ENCODE measurements around the gene ABCD1.
"Not testable (repeated sequence)": the region's sequence is repeated elsewhere in the genome, so short reads cannot be mapped to it uniquely, and the experiment has no call there.

The ABCD1 gene

GRCh38 chrX:153708415-153708814, 16.2 kb upstream of the ABCD1 start:
- in situ Hi-C loops (cut with HindIII; ENCODE audit: low sequenced_read_pairs), result no loop called here

DNA sequence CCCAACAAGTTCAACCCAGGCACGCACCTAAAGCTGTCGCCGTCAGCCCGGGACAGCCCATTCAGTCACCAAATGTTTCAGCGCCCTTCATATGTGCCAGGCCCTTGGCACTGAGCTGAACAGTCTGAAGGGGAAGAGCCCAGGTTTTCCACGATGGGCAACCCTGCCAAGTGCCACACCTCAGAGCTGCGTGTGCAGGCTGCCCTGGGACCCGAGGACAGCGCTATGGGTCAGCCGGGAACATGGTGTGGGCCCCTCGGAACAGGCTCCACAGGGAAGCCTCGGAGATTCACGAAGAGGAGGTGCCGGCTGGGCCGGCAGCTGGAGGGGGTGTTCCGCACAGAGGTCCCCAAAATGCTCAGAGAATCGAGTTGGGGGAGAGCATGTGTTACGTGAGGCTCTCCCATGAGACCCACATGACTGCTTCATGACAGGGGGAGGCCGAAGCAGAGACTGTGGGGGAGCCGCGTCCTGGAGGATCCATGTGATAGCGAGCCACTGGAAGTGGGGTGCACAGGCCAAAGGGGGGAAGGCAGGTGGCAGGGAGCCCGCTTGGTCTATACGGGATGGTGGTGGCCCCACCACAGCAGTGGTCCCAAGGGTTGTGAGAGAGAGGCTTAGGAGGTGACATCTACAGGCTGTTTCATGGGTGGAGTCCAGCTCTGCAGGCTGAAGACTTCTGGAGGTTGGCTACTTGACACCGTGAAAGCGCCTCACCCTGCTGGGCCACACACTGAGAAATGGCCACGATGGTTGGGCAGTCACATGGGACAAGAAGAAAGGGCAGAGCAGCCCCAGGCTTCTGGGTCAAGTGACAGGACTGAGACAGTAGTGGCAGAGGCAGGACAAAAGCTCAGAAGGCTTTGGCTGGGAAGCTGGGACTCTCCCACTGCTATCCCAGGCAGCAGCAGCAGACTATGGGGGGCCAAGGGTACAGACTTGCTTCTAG, 14.7 kb upstream of the ABCD1 start:
- in situ Hi-C loops (cut with HindIII; ENCODE audit: low sequenced_read_pairs), result no loop called here

GRCh38 chrX:153714256-153714655, 10.4 kb upstream of the ABCD1 start:
- in situ Hi-C loops (cut with HindIII; ENCODE audit: low sequenced_read_pairs), result no loop called here

GRCh38 chrX:153717445-153717844, 7.2 kb upstream of the ABCD1 start:
- in situ Hi-C loops (cut with HindIII; ENCODE audit: low sequenced_read_pairs), result no loop called here

DNA sequence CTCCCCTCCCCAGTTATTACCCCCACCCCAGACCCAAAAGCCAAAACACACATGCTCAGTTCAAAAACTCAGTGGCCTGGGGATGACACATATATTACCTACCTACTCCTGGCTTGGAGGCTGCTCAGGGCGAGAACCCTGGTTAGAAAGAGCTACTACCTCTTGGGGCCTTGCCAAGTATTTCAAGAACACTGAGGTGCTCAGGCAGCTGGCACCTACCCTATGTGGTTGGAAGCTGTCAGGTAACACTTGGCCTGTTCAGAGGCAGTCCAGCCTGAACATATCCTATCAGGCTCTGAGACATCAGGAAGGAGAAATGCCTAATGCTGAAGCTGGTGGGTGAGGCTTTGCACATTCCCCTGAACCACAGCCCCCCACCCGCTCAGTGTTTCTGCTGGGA, 5.4 kb upstream of the ABCD1 start:
- in situ Hi-C loops (cut with HindIII; ENCODE audit: low sequenced_read_pairs), result no loop called here

DNA sequence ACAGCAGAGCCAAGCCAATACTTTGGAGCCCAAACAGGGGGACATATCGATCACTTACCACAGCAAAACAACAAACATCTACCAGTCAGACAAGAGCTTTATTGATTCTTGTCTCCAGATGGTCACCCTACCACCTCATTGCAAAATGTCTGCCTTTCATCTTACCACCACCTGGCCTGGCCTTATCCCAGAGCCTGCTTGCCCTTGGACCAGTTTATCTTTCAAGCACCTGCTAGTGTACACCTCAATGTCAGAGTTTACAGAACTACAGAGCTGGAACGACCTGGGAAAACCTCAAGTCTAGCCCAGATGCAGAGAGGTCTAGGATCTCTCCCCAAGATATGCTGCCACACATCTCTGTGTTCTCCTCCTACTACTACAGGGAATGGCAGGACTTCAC, 5.0 kb upstream of the ABCD1 start:
- in situ Hi-C loops (cut with HindIII; ENCODE audit: low sequenced_read_pairs), result no loop called here

GRCh38 chrX:153722704-153723350, 1.8 kb upstream of the ABCD1 start:
- in situ Hi-C loops (cut with HindIII; ENCODE audit: low sequenced_read_pairs), result no loop called here

- in situ Hi-C loops (cut with HindIII; ENCODE audit: low sequenced_read_pairs), result no loop called here
Observed at GRCh38 chrX:153723351-153724251, 1.1 kb upstream of the ABCD1 start.

- in situ Hi-C loops (cut with HindIII; ENCODE audit: low sequenced_read_pairs), result no loop called here
Observed at GRCh38 chrX:153725039-153725831, 579 bp downstream of the ABCD1 start.

- in situ Hi-C loops (cut with HindIII; ENCODE audit: low sequenced_read_pairs), result no loop called here
Observed at GRCh38 chrX:153725832-153726285, 1.2 kb downstream of the ABCD1 start.

DNA sequence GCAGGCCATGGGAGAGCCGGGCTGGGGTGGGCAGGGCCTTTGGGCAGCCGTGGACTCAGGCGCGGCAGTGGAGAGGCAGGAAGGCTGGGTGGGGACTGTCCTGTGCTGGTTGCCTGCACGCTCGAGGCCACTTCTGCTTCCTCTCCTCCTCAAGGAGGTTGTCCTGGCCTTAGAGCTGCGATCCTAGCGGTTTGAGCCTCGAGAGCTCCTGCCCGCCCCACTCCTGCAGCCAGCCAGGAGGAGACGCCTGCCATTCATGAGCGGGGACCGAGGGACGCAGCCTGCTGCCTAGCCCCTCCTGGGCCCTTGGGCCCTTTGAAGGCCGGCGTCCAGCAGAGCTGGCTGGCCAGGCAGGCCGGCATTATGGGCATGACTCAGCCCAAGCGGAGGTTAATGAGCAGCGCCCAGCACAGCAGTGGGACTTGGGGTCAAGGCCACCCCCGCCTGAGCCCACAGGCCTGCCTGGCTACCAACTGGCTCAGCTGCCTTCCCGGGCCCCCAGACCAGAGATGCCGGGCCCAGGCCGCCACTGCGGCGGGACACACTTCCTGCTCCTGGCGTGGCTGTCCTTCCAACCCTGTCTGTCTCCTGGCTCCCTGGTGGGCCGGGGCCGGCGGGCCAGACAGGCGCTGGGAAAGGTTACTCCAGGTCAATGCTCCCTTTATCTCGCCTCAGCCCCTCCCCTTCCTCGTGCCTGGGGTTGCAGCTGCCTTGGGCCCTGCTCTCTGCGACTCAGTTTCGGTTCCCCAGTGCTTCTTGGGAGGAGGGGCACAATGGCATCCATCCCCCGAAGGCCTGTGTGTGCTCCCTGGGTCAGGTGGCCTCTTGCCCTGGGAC, 1.8 kb downstream of the ABCD1 start:
- in situ Hi-C loops (cut with HindIII; ENCODE audit: low sequenced_read_pairs), result no loop called here

DNA sequence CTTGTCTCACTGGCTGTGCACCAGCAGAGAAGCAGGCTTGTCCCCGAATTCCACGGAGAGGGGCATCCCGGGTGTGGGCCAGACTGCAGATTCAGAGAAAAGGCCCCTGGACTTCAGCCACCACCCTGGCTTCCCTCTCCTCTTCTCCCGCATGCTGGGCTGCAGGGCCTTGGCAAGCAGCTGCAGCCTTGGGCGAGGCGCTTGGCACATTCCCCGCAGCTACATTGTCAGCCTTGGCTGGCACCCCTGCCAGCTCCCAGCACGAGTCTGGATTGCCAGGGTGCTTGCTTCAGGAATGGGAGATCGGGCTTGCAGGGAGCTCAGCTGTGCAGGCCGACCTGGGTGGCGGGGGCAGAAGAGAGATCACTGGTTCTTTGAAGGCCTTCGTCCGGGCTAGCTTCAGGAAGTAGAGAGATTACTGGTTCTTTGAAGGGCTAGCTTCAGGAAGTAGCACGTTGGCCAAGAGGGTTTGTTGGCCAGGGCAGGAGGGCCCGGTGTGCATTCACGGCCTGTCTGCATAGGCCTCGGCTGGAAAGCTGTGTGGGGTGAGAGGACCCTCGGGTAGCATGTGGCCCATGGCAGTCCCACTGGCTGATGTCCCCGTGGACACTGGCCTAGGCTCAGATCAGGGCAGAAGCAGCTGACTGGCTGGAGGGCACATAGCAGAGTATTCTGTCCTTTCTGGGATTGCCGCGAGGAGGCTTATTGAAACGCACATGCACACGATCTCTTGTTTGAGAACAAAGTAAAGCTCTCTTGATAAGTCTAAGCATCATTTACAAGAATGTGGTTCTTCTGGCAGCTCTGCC, 2.7 kb downstream of the ABCD1 start:
- in situ Hi-C loops (cut with HindIII; ENCODE audit: low sequenced_read_pairs), result no loop called here

GRCh38 chrX:153728095-153728494, 3.4 kb downstream of the ABCD1 start:
- in situ Hi-C loops (cut with HindIII; ENCODE audit: low sequenced_read_pairs), result no loop called here

DNA sequence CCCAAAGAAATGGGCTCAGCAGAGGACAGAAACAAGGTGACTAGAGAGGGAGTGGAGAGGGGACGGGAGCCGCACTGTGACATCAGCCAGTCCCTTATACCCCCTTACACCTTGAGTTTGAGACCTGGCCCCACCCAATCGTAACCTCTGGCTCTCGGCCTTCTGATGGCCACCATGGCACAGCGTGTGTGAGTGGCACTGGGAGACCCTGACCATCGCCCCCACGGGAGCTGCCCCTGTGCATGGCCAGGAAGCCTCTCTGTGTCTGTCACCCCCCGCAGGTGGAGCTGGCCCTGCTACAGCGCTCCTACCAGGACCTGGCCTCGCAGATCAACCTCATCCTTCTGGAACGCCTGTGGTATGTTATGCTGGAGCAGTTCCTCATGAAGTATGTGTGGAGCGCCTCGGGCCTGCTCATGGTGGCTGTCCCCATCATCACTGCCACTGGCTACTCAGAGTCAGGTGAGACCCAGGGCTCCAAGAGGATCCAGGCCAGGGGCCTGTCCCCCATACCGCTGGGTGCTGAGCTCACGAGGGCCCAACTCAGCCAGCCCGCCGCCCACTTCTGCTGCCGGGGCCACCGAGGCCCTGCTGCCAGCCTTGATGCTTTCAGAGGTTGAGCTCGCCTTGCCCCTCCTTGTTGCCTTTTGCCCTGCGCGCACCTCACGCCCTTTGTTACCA, 4.4 kb downstream of the ABCD1 start:
- in situ Hi-C loops (cut with HindIII; ENCODE audit: low sequenced_read_pairs), result no loop called here

- in situ Hi-C loops (cut with HindIII; ENCODE audit: low sequenced_read_pairs), result not testable (repeated sequence)
Observed at GRCh38 chrX:153730115-153730514, 5.5 kb downstream of the ABCD1 start.

DNA sequence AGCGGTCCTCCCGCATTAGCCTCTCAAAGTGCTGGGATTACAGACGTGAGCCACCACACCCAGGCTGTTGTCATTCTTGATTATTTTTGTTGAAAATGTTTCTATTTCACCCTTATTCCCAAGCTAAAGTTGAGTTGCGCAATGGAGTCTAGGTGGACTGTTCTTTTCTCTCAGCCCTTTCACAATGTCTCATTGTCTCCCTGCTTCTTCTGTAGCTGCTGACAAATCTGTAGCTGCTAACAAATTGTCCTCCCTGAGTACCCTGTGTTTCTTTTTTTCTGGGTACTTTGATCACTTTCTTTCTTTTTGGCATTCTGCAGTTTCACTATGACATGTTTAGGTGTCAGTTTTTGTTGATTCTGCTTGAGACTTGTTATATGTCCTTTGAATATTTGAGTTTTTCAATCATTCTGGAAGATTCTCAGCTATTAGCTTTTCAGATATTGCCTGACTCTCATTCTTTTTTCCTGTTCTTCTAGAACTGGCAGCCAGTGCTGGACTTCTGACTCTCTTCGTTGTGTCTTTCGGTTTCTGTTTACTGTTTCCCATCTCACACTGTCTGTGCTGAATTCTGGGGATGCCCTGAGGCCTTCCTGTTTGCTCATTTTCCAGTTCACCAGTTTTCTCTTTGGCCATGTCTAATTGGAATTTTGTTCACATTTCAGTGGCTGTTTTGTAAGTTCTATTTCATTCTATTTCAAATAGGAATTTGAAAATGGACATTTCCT, 6.6 kb downstream of the ABCD1 start:
- in situ Hi-C loops (cut with HindIII; ENCODE audit: low sequenced_read_pairs), result no loop called here

DNA sequence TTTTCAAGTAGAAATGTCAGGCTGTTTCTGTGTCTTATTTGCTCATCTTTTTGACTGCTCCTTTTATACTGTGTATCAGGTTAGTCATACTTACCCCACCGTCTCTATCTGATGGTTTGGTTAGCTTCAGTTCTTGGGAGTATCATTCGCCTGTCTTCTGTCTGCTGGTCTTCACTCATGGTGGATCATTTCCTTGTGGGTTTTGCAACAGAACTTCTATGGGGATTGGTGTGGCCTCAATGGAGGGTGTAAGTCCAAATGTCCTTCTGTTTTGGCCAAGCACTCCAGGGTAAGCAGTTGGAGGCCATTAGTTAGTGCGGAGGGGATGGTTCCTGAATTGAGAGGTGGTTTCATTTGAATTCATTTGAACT, 7.2 kb downstream of the ABCD1 start:
- in situ Hi-C loops (cut with HindIII; ENCODE audit: low sequenced_read_pairs), result no loop called here
